ENCODE results near the gene RASL11A. TPM values are rescaled to one million over a fixed set of nuclear protein-coding genes. Genes with fewer than 3 reads are reported as not detected.
A peak's percentile ranks its signal among the peaks of the same experiment; 100 is the strongest.

The RASL11A gene
- total and polyA plus RNA-seq, 8 donors: 3.1 to 31.5 (median 11.6) TPM; not detected in 1

- H3K4me1 ChIP-seq: peaks cover 4 to 71% (median 32%) of the 10 kb centered on the region in 4 donors
- WGBS, 5 donors: 41 to 69% (median 55%) methylated on average over 2 of the region's 2 CpGs
- H3K9me3 ChIP-seq: no peaks in the 10 kb centered on the region
- intact Hi-C loops (cut with DNase I; ENCODE audit: low total_unique reads): no loop called here
- no peak overlapping the region for H3K4me3 ChIP-seq
- TF ChIP-seq CTCF (IDR thresholded peaks at IDR 0.05): no peak
- TF ChIP-seq POLR2A (IDR thresholded peaks at IDR 0.05): no peak
- no peak for TF ChIP-seq EP300 (IDR thresholded peaks at IDR 0.05)
- TF ChIP-seq POLR2AphosphoS5 (IDR thresholded peaks at IDR 0.05): no peak
- no peak for DNase-seq
- H3K27me3 ChIP-seq: no peaks in the 10 kb centered on the region
- peaks cover 0 to 7% (median 3%) of the 10 kb centered on the region in 4 donors for H3K36me3 ChIP-seq
- H3K27ac ChIP-seq: no peak overlapping the region
These were observed 1.4 kb upstream of the RASL11A start for GRCh38 chr13:27269114-27269665.

GRCh38 chr13:27271570-27272096, 1.0 kb downstream of the RASL11A start:
- DNase-seq: no peak
- Histone ChIP-seq H3K27ac (peak overlapping the region; percentile 46 to 97 (median 91)), H3K27me3 (no peaks in the 10 kb centered on the region), H3K4me1 (peaks cover 4 to 49% (median 27%) of the 10 kb centered on the region in 4 donors), H3K4me3 (peak overlapping the region; percentile 60 to 90 (median 81)), H3K9me3 (no peaks in the 10 kb centered on the region), H3K36me3 (peaks cover 0 to 7% (median 3%) of the 10 kb centered on the region in 4 donors)
- whole genome bisulfite sequencing, 5 donors: 35 to 44% (median 41%) methylated on average over 15 of the region's 15 CpGs
- intact Hi-C loops (cut with DNase I; ENCODE audit: low total_unique reads): no loop called here
- TF ChIP-seq POLR2A (IDR thresholded peaks at IDR 0.05): no peak
- TF ChIP-seq CTCF (IDR thresholded peaks at IDR 0.05): no peak
- TF ChIP-seq POLR2AphosphoS5 (IDR thresholded peaks at IDR 0.05): no peak
- TF ChIP-seq EP300 (IDR thresholded peaks at IDR 0.05): no peak

- intact Hi-C loops (cut with DNase I; ENCODE audit: low total_unique reads): no loop called here
- Histone ChIP-seq H3K4me1 (peaks cover 4 to 36% (median 27%) of the 10 kb centered on the region in 4 donors), H3K36me3 (peaks cover 0 to 7% (median 3%) of the 10 kb centered on the region in 4 donors), H3K27me3 (no peaks in the 10 kb centered on the region), H3K27ac (peak overlapping the region in 1 of 5 donors; percentile 10), H3K9me3 (no peaks in the 10 kb centered on the region), H3K4me3 (no peak overlapping the region)
- TF ChIP-seq EP300 (IDR thresholded peaks at IDR 0.05) (no peak), POLR2AphosphoS5 (IDR thresholded peaks at IDR 0.05) (no peak), CTCF (IDR thresholded peaks at IDR 0.05) (no peak)
- WGBS, 5 donors: 76 to 81% (median 79%) methylated on average over 4 of the region's 4 CpGs
- no peak for DNase-seq
These were observed 3.2 kb downstream of the RASL11A start for GRCh38 chr13:27273658-27274425.

- Histone ChIP-seq H3K4me3 (no peak overlapping the region), H3K27me3 (peaks cover 0 to 4% (median 0%) of the 10 kb centered on the region in 3 donors), H3K9me3 (no peaks in the 10 kb centered on the region), H3K27ac (peak overlapping the region in 1 of 5 donors; percentile 10), H3K36me3 (peaks cover 0 to 7% (median 3%) of the 10 kb centered on the region in 4 donors), H3K4me1 (peaks cover 4 to 31% (median 24%) of the 10 kb centered on the region in 4 donors)
- 29 to 50% (median 37%) methylated on average over 1 of the region's 1 CpG for WGBS, 5 donors
- TF ChIP-seq CTCF (IDR thresholded peaks at IDR 0.05) (no peak), POLR2A (IDR thresholded peaks at IDR 0.05) (no peak), POLR2AphosphoS5 (IDR thresholded peaks at IDR 0.05) (no peak), EP300 (IDR thresholded peaks at IDR 0.05) (no peak)
- DNase-seq: no peak
- intact Hi-C loops (cut with DNase I; ENCODE audit: low total_unique reads): no loop called here
These were observed 4.0 kb downstream of the RASL11A start for GRCh38 chr13:27274631-27275030.

Data from stomach (tissue), 9 donors.